Measurements from ENCODE around the gene MPZ.
"Not testable (repeated sequence)": the region's sequence is repeated elsewhere in the genome, so short reads cannot be mapped to it uniquely, and the experiment has no call there.

The MPZ gene

DNA sequence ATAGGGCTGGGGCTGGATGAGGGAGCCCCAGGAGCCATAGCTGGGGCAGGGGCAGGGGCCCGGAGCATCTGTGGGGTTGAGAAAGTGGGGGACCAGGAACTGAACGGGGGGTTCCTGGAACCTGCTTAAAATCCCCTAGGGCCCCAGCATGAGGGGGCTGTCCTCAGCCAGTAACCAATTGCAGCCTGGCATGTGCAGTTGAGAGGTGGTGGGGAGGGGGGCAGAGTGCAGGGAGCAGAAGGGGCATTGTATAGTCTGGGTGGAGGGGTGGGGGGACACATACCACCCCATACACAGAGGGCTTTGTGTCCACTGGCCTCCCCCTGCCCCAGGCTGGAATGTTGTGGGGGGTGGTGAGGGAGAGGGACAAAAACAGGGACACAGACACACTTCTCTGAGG, at the start of gene MPZ:
MPZ (minus strand) TSS at position 101 of the 400 bp plus-strand sequence; CDS start at position 38, 63 bp downstream.
- no peak for DNase-seq (ENCODE audit: low spot score)

DNA sequence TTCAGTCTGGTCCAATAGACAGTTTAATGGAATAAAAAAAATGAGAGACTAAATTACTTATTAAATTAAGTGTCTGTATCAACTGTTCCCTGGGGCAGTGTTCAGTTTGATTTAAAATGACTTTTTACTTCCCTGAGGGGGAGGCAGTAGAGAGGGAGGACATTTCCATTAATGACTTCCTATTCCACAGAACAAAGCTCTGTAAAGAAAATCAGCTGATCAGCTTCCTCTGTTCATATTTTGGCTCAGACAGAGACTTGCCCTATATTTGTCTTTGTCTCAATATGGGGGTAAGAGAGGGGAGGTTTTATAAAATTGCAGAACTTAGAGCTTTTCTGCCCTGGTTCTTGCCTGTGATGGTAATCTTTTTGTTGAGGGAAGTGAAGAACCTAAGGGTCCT, 49.5 kb upstream of the MPZ start:
- DNase-seq (ENCODE audit: low spot score) = no peak

DNA sequence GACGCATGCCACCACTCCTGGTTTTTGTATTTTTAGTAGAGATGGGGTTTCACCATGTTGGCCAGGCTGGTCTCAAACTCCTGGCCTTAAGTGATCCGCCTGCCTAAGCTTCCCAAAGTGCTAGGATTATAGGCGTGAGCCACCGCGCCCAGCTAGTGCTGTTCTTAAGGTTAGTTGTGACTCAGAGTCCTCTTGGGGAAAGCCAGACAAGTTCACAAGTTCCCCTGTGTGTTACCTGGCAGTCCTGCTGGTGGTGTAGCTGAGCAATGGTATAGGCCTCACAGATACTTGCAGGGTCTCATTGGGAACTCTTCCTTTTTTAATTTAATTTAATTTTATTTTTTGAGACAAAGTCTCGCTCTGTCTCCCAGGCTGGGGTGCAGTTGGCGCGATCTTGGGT, 47.3 kb upstream of the MPZ start:
- DNase-seq (ENCODE audit: low spot score) = no peak

DNA sequence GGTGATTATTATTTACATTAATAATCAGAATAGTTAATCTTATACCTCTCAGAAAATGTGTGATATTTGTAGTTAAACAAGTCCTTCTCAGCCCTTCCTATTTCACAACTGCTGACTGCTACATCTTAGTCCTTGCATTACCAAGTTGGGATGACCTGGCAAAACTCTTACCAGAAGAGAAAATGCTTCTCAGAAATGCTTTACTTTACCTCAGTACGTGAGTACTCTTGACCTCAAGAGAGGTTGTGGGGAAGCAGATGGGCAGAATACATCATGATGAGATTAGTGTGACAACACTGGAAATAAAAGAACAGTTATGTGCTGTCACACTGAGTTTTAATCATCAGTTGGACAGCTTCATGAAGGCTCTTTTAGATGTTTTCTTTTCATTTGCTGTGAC, 41.7 kb upstream of the MPZ start:
- DNase-seq (ENCODE audit: low spot score) = no peak

DNA sequence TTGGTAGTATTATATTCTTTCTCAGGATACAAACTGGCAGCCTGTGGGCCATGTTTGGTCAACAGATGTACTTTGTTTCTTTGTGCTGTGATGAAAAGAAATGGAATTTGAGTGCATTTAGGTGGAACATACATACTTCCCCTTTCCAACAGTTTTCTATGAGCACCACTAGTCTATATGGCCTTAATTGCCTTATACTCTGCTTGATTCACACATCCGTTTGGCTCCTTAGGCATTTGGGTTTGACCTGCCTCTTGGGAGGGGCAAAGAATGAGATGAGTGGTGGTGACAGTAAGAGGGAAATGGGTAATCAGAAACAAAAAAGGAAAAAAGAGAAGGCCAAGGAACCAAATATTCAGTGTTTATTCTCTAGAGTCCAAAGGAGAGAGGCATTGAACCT, 40.9 kb upstream of the MPZ start:
- DNase-seq (ENCODE audit: low spot score) = no peak

DNA sequence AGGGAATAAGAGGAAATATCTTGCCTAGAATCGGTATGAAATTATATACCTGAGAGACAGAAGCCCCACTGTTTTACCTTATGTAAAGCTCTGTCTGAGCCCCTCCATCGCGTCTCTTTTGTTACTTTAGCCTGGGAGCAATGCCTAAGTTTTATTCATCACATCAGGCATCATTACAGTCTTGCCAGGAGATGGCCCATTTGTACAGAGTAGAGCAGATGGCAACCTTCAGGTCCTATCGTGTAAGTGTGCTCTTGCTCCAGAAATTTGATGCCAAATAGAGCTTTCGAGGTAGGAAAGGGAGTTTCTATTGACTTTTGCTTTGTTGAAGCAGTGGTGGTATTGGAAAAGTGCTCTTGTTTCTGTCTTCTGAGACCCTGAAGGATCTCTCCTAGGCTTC, 33.1 kb upstream of the MPZ start:
- DNase-seq (ENCODE audit: low spot score) = no peak

DNA sequence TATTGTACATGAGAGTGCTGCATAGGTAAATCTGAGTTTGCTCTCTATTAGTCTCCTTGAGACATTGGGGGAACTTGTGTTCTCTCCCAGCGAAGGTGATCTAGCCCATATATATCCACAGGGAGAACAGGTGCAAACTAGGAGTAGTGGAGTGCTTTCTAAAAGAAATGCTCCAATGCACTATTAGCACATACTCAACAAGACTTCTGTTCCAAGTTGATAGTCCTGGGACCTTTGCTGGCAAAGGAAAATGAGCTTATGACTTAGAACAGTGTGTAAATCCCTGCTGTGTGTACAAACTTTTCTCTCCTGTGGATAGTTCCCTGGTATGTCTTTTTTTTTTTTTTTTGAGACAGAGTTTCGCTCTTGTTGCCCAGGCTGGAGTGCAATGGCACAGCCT, 32.4 kb upstream of the MPZ start:
- no peak for DNase-seq (ENCODE audit: low spot score)

DNA sequence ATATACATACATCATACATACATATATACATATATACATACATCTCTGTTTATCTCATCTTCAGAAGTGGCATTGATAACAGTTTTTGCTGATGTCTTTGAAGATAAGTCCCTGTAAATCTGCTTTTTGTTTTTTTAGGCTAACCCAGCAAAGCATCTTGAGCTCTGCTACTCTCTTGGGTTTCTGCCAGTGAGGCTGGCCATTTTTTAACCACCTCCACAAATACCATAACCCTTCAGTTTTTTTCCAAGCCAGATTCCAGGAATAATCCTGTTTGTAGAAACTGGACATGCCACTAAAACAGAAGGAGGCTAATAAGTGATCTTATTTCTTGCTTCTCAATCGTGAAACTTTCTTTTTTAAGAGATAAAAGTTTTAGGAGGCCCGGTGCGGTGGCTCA, 26.0 kb upstream of the MPZ start:
- no peak for DNase-seq (ENCODE audit: low spot score)

DNA sequence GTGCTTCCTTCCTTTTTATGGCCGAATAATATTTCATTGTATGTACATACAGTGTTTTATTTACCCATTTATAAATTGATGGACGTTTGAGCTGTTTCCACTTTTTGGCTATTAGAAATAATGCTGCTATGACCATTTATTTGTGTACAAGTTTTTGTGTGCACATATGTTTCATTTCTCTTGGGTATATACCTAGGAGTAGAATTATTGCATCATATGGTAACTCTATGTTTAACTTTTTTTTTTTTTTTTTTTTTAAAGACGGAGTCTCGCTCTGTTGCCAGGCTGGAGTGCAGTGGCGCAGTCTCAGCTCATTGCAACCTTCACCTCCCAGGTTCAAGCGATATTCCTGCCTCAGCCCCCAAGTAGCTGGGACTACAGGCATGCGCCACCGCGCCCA, 23.4 kb upstream of the MPZ start:
- DNase-seq (ENCODE audit: low spot score) = no peak

DNA sequence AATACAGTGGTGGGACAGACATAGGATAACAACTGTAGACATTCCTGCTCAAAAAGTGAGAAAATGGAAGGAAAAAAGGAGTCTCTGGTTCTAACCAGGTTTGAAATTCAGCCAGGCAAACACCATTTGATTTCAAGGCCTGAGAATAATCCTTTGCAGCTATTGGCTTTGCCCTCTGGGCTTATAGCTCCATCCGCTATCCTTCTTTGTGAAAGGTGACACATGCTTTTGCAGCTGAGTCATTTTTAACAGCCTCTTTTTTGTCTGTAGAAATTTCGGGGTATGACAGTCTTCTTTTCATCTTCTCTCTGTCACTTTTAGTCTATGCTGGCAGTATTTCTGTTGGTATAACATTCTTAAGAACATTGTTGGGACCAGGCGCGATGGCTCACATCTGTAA, 20.6 kb upstream of the MPZ start:
- DNase-seq (ENCODE audit: low spot score) = no peak

DNA sequence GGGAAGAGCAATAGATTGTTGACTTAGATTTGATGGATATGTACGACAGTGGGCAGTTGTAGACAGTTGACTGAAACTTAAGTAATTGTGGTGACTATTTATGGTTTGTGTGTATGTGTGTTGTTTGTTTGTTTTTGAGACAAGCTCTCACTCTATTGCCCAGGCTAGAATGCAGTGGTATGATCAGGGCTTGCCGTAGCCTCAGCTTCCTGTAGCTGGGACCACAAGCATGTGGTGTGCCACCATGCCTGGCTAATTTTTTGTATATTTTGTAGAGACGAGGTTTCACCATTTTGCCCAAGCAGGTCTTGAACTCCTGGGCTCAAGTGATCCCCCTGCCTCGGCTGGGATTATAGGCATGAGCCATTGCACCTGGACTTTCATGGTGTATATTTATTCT, 14.3 kb upstream of the MPZ start:
- no peak for DNase-seq (ENCODE audit: low spot score)

DNA sequence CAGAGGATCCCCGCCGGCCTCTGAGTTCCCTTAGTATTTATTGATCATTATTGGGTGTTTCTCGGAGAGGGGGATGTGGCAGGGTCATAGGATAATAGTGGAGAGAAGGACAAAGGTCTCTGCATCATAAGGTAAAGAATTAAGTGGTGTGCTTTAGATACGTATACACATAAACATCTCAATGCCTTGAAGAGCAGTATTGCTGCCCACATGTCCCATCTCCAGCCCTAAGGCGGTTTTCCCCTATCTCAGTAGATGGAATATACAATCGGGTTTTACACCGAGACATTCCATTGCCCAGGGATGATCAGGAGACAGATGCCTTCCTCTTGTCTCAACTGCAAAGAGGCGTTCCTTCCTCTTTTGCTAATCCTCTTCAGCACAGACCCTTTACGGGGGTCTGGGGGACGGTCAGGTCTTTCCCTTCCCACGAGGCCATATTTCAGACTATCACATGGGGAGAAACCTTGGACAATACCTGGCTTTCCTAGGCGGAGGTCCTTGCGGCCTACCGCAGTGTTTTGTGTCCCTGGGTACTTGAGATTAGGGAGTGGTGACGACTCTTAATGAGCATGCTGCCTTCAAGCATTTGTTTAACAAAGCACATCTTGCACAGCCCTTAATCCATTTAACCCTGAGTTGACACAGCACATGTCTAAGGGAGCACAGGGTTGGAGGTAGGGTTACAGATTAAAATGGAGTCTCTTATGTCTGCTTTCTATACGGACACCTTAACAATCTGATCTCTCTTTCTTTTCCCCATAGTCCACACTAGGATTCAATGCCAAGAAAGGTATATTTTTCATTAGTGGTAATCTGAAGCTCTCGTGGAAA, 6.3 kb upstream of the MPZ start:
- DNase-seq (ENCODE audit: low spot score) = not testable (repeated sequence)

DNA sequence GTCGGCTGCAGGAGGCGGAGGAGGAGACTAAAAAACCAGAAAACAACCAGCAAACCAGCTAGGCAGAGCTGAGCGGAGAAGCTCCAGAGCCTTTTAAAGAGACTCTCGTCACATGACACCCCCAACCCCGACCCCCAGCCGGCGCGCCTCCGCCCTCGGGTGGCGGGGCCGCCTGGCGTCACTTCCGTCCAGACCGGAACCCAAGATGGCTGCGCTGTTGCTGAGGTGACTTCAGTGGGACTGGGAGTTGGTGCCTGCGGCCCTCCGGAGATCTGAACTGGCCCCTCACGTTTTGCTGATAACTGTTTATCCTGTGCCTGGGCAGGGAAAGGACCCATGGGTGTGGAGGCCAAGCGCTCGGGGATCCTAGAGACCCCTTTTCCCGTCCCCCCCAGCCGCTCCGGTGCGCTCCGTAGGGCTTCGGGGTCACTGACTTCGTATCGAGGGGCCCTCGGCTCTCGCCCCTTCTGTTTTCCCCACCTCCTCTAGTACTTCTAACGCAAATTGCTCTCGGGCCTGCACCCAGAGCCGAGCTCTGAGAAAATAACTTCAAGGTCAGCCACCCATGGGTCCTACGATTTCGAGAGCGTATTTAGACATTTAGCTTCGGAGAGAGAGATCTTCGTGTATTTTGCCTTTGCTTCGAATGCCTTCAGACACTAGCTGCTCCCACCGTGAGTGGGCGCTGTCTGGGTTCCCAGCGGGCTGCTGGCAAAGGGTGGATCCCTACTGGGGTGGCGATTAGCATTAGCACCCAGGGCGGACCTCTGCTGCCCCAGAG, 4.6 kb upstream of the MPZ start, which contains the start of gene SDHC:
SDHC (plus strand) TSS at position 181 of the 781 bp plus-strand sequence; CDS start at position 206, 25 bp downstream.
- peak; percentile 89 for DNase-seq (ENCODE audit: low spot score)

DNA sequence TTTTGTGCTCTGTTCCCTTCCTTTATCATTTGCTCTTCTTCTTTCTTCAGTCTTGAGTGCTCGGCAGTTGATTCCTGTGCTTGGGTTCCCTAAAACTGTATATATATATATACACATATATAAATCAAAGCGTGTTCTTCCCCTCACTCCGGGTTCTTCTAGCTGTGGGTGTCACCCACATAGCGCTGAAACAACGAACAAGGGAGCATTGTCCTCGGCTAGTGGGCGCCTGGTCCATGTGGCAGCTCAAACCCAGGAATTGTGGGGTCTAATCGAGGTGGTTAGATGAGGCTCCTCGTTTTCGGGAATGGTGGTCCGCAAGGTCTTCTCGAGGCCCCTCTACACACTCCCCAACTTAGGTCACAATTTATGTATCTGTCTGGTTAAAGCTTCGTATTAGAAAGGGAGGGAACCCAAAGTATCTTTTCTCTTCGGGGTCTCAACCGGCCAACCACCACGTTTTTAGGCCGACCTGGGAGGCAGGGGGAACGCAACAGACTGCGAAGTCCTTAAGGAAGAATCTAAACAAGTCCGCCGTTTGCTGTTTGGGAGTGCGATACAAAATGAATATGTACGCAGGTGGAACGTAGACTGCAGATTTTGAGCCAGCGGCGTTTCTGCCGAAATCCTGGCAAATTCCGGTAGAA, 3.9 kb upstream of the MPZ start:
- DNase-seq (ENCODE audit: low spot score) = no peak

DNA sequence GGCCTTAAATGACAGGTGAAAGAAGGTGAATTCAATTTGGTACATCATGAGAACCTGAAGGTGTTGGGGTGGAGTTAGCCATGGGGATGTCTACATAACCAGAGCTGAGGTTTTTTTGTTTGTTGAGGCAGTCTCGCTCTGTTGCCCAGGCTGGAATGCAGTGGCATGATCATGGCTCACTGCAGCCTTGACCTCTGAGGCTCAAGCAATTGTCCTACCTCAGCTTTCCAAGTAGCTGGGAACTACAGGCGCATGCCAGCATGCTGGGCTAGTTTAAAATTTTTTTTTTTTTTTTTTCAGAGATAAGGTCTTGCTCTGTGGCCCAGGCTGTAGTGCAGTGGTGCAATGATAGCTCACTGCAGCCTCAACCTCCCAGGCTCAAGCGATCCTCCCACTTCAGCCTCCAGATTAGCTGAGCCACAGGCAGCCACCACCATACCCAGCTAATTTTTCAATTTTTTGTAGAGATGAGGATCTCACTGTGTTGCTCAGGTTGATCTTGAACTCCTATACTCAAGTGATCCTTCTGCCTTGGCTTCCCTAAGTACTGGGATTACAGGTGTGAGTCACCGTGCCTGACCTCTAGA, 1.9 kb upstream of the MPZ start:
- DNase-seq (ENCODE audit: low spot score) = no peak

DNA sequence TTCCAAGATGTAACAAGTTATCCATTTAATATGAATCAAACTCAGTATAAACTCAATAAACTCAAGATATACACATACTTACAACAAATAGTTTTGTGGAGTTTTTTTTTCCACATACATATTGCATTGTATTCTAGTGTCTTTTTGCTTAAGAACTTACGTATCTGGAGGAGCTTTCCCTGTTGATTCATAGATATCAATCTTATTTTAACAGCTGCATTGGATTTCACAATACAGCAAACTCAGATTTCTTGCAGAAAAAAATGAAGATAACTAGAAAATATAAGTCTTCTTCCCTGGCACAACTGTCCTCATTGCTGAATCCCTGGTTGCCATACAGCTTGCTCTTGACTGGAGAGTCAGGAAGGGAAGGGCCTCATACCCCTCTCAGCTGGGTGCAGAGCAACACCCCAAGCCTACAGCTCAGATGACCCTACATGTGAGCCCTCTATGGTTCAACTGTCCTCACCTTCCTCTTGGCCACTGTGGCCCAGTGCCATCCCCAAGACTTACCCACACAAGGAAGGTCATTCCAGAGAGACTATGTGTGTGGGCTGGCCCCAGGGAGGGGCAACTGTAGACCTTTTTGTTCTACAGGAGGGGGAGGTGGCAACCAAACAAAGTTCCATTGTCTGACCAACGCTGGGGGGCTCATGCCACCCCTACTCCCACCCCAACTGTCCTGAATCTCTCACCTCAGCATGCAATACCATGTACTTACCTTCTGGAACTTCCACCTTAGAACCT, 1.7 kb downstream of the MPZ start:
- DNase-seq (ENCODE audit: low spot score) = no peak

DNA sequence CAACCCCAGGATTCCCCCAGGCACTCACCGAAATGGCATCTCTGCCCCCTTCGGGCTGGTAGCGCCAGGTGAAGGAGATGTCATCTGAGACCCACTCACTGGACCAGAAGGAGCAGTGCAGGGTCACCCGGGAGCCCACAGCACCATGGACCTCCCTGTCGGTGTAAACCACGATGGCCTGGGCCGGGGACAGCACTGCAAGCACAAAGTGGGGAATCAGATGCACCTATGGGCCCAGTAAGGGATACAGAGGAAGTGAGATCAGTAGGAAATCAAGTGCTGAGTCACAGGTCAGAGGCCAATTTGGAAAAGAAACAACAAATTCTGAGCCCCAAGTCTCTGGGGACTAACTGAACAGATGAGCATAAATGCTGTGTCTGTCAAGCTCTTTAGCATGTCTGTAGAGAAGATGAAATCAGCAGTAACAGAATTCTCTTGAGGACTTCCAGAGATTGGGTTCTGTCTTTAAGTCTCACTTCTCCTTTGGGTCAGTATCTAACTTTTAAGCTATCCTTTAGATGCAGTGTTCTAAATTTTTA, 2.5 kb downstream of the MPZ start:
- DNase-seq (ENCODE audit: low spot score) = peak; percentile 10

DNA sequence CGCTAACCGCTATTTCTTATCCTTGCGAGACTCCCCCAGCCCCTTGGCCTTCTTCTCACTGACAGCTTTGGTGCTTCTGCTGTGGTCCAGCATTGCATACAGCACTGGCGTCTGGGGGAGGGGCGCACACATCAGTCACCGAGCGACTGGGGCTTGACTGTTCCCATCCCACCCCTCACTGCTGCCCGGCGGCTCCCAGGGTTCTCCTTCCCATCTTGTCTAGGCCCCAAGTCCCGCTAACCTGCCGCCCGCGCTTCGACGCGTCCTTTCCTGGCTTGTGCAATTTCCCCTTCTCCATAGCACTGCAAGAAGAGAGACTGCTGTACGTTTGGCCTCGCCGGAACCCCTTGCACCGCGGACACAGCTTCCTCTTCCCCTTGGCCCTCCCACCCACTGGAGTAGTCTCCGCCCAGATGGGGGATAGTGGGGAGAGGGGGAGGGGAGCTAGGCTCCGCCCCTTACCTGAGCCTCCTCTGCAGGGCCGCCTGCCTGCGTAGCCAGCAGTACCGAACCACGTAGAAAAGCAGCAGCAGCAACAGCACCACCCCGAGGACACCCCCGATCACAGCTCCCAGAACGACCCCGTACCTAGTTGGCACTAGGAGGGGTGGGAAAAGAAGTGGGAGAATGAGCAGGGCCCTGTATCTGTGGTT, 3.8 kb downstream of the MPZ start:
- peak; percentile 93 for DNase-seq (ENCODE audit: low spot score)

DNA sequence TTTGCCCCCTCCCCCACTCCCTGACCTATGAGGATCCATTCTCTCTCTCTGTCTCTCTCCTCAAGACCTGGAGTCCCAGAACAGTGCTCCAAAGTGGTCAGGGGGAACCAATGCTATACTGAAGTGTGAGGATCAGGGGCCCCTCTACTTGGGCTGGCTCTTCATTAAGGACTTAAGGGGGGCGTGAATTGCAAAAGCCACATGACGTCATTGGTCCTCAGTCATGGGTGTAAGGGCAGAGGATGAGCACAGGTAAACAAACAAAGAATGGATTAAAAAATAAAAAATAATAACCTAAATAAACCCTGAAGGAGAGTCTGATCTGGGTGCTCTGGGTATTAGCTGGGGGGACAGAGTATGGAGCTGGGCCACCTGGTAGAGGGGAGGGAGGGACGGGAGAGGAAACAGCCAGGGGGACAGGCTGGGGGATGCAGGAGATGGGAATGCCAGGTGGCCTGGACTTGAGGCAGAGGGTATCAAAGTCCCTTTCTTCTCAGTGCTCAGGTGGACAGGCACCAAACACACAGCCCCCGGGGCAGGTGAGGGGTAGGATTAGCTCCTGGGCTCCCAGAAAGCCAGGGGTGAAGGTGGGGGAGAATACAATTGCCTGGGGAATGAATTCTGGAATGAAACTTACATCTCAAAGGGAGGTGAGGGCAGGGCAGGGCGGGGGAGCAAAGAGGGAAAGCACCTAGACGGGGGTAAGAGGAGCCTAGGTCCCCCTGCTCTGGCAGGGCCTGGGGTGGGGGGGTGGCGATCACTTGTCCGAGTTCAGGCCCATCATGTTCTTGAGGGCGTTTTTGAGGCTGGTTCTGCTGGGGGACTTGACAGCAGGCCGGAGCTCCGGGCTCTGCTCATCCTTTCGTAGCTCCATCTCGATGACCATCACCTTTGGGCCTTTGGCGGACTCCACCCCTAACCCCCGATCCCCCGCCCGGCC, 4.6 kb downstream of the MPZ start:
- DNase-seq (ENCODE audit: low spot score) = no peak

DNA sequence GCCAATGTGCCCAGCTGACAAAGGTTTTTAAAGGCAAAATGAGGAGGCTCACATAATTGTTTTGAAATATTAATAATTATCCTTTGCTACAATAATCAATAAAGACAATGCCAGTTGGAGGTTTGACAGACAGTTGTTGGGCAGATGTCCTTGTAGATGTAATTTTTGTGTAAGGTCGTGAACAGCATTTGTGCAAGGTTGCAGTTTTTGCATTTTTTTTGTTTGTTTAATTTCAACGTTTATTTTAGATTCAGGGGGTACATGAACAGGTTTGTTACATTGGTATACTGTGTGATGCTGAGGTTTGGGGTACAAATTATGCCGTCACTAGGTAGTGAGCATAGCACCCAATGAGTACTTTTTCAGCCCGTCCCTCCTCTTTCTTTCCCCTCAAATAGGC, 9.3 kb downstream of the MPZ start:
- DNase-seq (ENCODE audit: low spot score) = no peak

Data from CD4-positive, alpha-beta T cell treated with Interleukin-6 at 100 ng/mL for 8 hours (primary cell).